ENCODE data around the gene TLCD5.

Gene TLCD5

GRCh38 chr11:120293038-120293800 lies 31.9 kb upstream of the TLCD5 start:
- Histone ChIP-seq H3K36me3 (ENCODE audit: control insufficient read depth, insufficient read depth, low read length) (no peaks in the 10 kb centered on the region), H3K27me3 (ENCODE audit: control insufficient read depth, insufficient read depth, low read length) (no peaks in the 10 kb centered on the region; the same call in 1 of the 2 replicates), H3K27ac (ENCODE audit: low read depth, low read length) (no peak overlapping the region), H3K4me1 (ENCODE audit: control insufficient read depth, insufficient read depth, low read length) (peaks cover 3% of the 10 kb centered on the region; the same call in 1 of the 2 replicates), H3K9ac (ENCODE audit: low read depth, low read length) (no peak overlapping the region), H3K4me3 (ENCODE audit: low read depth, low read length) (no peak overlapping the region), H3K9me3 (ENCODE audit: control insufficient read depth, insufficient read depth, low read length) (no peaks in the 10 kb centered on the region)

- no peaks in the 10 kb centered on the region for H3K9me3 ChIP-seq (ENCODE audit: control insufficient read depth, insufficient read depth, low read length)
- peaks cover 2% of the 10 kb centered on the region; the same call in 1 of the 2 replicates for H3K4me1 ChIP-seq (ENCODE audit: control insufficient read depth, insufficient read depth, low read length)
- H3K27ac ChIP-seq (ENCODE audit: low read depth, low read length) = no peak overlapping the region
- no peaks in the 10 kb centered on the region; the same call in 1 of the 2 replicates for H3K27me3 ChIP-seq (ENCODE audit: control insufficient read depth, insufficient read depth, low read length)
- H3K9ac ChIP-seq (ENCODE audit: low read depth, low read length) = no peak overlapping the region
- H3K36me3 ChIP-seq (ENCODE audit: control insufficient read depth, insufficient read depth, low read length) = no peaks in the 10 kb centered on the region
- H3K4me3 ChIP-seq (ENCODE audit: low read depth, low read length) = no peak overlapping the region
Measured at GRCh38 chr11:120294096-120294495, 31.0 kb upstream of the TLCD5 start.

- no peak overlapping the region for H3K27ac ChIP-seq (ENCODE audit: low read depth, low read length)
- H3K4me3 ChIP-seq (ENCODE audit: low read depth, low read length) = no peak overlapping the region
- H3K36me3 ChIP-seq (ENCODE audit: control insufficient read depth, insufficient read depth, low read length) = no peaks in the 10 kb centered on the region
- no peak overlapping the region for H3K9ac ChIP-seq (ENCODE audit: low read depth, low read length)
- no peaks in the 10 kb centered on the region for H3K9me3 ChIP-seq (ENCODE audit: control insufficient read depth, insufficient read depth, low read length)
- no peaks in the 10 kb centered on the region; the same call in 1 of the 2 replicates for H3K27me3 ChIP-seq (ENCODE audit: control insufficient read depth, insufficient read depth, low read length)
- H3K4me1 ChIP-seq (ENCODE audit: control insufficient read depth, insufficient read depth, low read length) = peaks cover 3% of the 10 kb centered on the region; the same call in 1 of the 2 replicates
Measured at GRCh38 chr11:120295099-120295498, 30.0 kb upstream of the TLCD5 start.

GRCh38 chr11:120296554-120296953 lies 28.5 kb upstream of the TLCD5 start:
- no peaks in the 10 kb centered on the region; the same call in 1 of the 2 replicates for H3K27me3 ChIP-seq (ENCODE audit: control insufficient read depth, insufficient read depth, low read length)

DNA sequence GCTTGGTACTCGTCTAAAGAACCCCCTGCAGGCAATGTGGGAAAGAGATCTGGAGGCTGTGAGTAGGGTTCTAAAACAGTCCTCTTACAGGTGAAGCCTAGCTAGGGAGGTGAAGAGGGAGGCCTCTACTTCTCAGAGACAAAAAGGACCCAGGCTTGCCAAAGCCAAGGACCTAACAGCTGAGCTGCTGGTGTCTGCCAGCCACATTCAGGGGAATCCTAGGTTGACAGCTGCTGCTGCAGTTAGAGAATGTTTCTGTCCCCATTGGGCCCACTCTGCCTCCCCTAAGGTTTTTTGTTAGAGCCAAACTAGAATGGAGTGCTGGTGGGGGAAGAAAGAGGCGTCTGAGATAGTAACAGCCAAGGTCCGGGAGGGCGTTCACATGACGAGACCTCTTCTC lies 26.6 kb upstream of the TLCD5 start:
- Histone ChIP-seq H3K27ac (ENCODE audit: low read depth, low read length) (no peak overlapping the region), H3K27me3 (ENCODE audit: control insufficient read depth, insufficient read depth, low read length) (no peaks in the 10 kb centered on the region), H3K4me3 (ENCODE audit: low read depth, low read length) (no peak overlapping the region), H3K9ac (ENCODE audit: low read depth, low read length) (no peak overlapping the region), H3K9me3 (ENCODE audit: control insufficient read depth, insufficient read depth, low read length) (no peaks in the 10 kb centered on the region), H3K36me3 (ENCODE audit: control insufficient read depth, insufficient read depth, low read length) (no peaks in the 10 kb centered on the region), H3K4me1 (ENCODE audit: control insufficient read depth, insufficient read depth, low read length) (peaks cover 3% of the 10 kb centered on the region; the same call in 1 of the 2 replicates)

More at GRCh38 chr11:120296554-120296953, 28.5 kb upstream of the TLCD5 start:
- no peaks in the 10 kb centered on the region for H3K36me3 ChIP-seq (ENCODE audit: control insufficient read depth, insufficient read depth, low read length)
- no peaks in the 10 kb centered on the region for H3K9me3 ChIP-seq (ENCODE audit: control insufficient read depth, insufficient read depth, low read length)
- H3K9ac ChIP-seq (ENCODE audit: low read depth, low read length) = no peak overlapping the region
- H3K4me3 ChIP-seq (ENCODE audit: low read depth, low read length) = no peak overlapping the region
- no peak overlapping the region for H3K27ac ChIP-seq (ENCODE audit: low read depth, low read length)
- H3K4me1 ChIP-seq (ENCODE audit: control insufficient read depth, insufficient read depth, low read length) = peaks cover 3% of the 10 kb centered on the region; the same call in 1 of the 2 replicates

DNA sequence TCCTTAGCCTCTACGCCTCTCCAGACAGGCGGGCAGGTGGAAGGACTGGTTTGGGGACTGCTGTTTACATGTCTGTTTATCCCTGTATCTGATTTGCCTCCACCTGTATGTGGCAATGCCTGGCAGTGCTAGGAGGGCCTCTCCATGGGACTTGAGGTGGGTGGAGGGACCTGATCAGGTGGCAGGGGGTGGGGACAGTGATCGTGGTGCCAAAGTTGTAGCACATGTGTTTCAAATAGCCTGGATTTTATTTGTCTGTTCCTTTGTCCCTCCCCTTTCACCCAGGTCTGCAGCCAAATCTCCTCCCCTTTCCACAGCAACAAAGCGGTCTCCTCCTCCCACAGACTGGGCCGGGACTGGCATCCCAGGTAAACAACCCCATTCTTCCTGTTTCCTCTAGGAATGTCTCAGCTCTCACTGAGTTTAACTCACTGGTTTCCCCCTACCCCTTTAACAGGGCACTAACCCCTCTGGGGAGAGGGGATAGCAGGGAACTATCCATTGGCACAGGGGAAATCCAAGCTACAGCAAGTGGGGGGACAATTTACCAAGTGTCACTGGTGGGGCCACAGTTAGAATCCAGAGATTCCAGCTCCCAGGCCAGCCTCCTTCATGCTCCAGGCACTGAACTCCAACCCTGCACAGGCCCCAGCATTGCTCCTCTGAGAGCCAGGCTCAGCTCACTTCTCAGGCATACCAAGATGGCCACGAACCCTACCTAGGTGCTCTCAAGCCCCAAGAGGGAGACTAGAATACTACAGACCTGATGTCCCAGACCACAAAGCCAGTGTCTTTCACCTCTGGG lies 22.9 kb upstream of the TLCD5 start:
- Histone ChIP-seq H3K27me3 (ENCODE audit: control insufficient read depth, insufficient read depth, low read length) (no peaks in the 10 kb centered on the region), H3K27ac (ENCODE audit: low read depth, low read length) (no peak overlapping the region), H3K9ac (ENCODE audit: low read depth, low read length) (no peak overlapping the region), H3K4me3 (ENCODE audit: low read depth, low read length) (no peak overlapping the region), H3K9me3 (ENCODE audit: control insufficient read depth, insufficient read depth, low read length) (no peaks in the 10 kb centered on the region), H3K36me3 (ENCODE audit: control insufficient read depth, insufficient read depth, low read length) (no peaks in the 10 kb centered on the region), H3K4me1 (ENCODE audit: control insufficient read depth, insufficient read depth, low read length) (peaks cover 14% of the 10 kb centered on the region; the same call in 1 of the 2 replicates)

GRCh38 chr11:120303004-120303637 lies 22.0 kb upstream of the TLCD5 start:
- H3K27ac ChIP-seq (ENCODE audit: low read depth, low read length) = no peak overlapping the region
- no peaks in the 10 kb centered on the region for H3K9me3 ChIP-seq (ENCODE audit: control insufficient read depth, insufficient read depth, low read length)
- no peaks in the 10 kb centered on the region for H3K27me3 ChIP-seq (ENCODE audit: control insufficient read depth, insufficient read depth, low read length)
- H3K9ac ChIP-seq (ENCODE audit: low read depth, low read length) = no peak overlapping the region
- H3K4me3 ChIP-seq (ENCODE audit: low read depth, low read length) = no peak overlapping the region
- peaks cover 16% of the 10 kb centered on the region; the same call in 1 of the 2 replicates for H3K4me1 ChIP-seq (ENCODE audit: control insufficient read depth, insufficient read depth, low read length)
- no peaks in the 10 kb centered on the region for H3K36me3 ChIP-seq (ENCODE audit: control insufficient read depth, insufficient read depth, low read length)

DNA sequence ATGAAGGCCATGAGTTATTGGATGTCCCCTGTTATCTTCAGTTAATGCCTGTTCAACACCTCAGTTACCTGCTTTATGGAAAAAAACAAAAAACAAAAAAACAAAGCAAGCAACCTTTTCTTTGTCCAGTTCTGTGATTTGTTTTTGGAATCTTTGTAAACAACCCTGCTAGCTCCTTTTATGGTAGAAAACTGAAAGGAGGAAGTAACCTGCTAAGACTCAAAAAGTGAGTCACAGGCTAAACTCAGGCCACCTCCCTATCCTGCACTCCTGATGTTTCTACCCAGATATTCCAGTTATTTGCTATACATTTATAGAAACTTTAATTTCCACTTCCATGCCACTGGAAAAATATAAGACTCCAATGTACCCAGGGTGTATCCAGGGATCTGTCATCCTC lies 20.6 kb upstream of the TLCD5 start:
- peak overlapping the region; percentile 48 for H3K27ac ChIP-seq (ENCODE audit: low read depth, low read length)

DNA sequence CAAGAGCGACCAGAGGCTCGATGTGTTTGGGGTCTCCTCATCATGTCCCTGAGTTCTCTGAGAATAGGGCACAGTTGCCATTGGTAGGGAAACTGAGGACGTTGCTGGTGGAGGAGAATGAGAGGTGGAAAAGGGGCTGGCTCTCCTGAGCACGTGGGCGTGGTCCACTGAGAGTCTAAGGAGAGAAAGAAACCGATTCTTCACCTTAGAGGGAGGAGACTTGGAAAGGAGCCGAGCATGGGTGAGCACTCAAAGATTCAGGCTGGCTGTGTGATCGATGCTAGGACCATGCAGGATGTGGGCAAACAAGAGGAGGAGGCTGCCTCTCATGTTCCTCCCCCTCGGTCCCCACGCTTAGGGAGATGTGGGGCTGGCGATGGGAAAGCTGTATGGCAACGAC lies 19.8 kb upstream of the TLCD5 start:
- H3K4me1 ChIP-seq (ENCODE audit: control insufficient read depth, insufficient read depth, low read length) = peaks cover 13% of the 10 kb centered on the region; the same call in 1 of the 2 replicates
- H3K9ac ChIP-seq (ENCODE audit: low read depth, low read length) = no peak overlapping the region
- no peak overlapping the region for H3K27ac ChIP-seq (ENCODE audit: low read depth, low read length)
- no peaks in the 10 kb centered on the region for H3K9me3 ChIP-seq (ENCODE audit: control insufficient read depth, insufficient read depth, low read length)
- no peaks in the 10 kb centered on the region for H3K27me3 ChIP-seq (ENCODE audit: control insufficient read depth, insufficient read depth, low read length)
- H3K4me3 ChIP-seq (ENCODE audit: low read depth, low read length) = no peak overlapping the region
- no peaks in the 10 kb centered on the region for H3K36me3 ChIP-seq (ENCODE audit: control insufficient read depth, insufficient read depth, low read length)

More for the DNA sequence above, 20.6 kb upstream of the TLCD5 start:
- H3K27me3 ChIP-seq (ENCODE audit: control insufficient read depth, insufficient read depth, low read length) = no peaks in the 10 kb centered on the region
- H3K4me3 ChIP-seq (ENCODE audit: low read depth, low read length) = no peak overlapping the region
- no peaks in the 10 kb centered on the region for H3K9me3 ChIP-seq (ENCODE audit: control insufficient read depth, insufficient read depth, low read length)
- H3K9ac ChIP-seq (ENCODE audit: low read depth, low read length) = no peak overlapping the region
- H3K36me3 ChIP-seq (ENCODE audit: control insufficient read depth, insufficient read depth, low read length) = no peaks in the 10 kb centered on the region
- H3K4me1 ChIP-seq (ENCODE audit: control insufficient read depth, insufficient read depth, low read length) = peaks cover 16% of the 10 kb centered on the region; the same call in 1 of the 2 replicates

DNA sequence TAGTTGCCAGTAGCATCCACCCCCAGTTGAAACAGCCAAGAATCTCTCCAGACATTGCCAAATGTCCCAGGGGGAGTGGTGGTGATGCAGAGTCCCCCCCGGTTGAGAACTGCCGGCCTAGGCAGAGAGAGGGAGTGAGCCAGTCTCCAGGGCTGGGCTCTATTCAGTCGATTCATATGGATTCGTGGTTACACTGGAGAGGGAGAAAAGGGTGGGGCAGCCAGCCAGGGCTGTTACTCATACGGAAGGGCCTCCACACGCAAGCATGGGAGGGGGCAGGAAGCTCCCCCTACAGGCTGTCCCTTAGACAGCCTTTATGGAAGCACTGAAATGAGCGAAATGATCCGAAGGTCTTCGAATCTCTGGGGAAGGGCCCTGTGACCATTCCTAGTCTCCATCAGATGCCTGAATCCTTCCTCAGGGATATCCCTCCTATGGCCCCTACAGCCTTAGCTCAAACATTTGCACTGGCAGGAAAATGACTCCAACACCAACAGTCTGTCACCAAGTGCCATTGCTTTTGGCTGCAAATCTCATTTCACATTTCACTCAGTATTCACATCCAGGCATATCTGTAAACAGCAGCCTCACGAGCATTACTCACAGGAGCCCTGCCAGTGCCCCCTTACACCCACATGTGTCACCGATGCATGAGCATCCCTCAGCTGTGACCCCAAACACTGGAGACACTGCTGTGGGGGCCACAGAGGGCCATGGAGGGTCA lies 18.4 kb upstream of the TLCD5 start:
- Histone ChIP-seq H3K9me3 (ENCODE audit: control insufficient read depth, insufficient read depth, low read length) (no peaks in the 10 kb centered on the region), H3K9ac (ENCODE audit: low read depth, low read length) (no peak overlapping the region), H3K36me3 (ENCODE audit: control insufficient read depth, insufficient read depth, low read length) (no peaks in the 10 kb centered on the region), H3K4me3 (ENCODE audit: low read depth, low read length) (no peak overlapping the region), H3K27me3 (ENCODE audit: control insufficient read depth, insufficient read depth, low read length) (no peaks in the 10 kb centered on the region), H3K4me1 (ENCODE audit: control insufficient read depth, insufficient read depth, low read length) (peaks cover 13% of the 10 kb centered on the region; the same call in 1 of the 2 replicates), H3K27ac (ENCODE audit: low read depth, low read length) (peak overlapping the region; percentile 62)

All from HUES48 (cell line).